Mucosa of stomach (tissue), 1 donor: ENCODE measurements around the gene C19orf85.

Experiments used
- H3K27me3 ChIP-seq: one replicate; pipeline ENCODE4 v1.7.0; 2013; ENCODE audit warnings: mild to moderate bottlenecking, low read length; ENCODE audit not compliant: control insufficient read depth, insufficient read depth
- H3K36me3 ChIP-seq: one replicate; pipeline ENCODE4 v1.7.0; 2013; ENCODE audit warnings: low read length; ENCODE audit not compliant: control insufficient read depth, insufficient read depth
- H3K4me1 ChIP-seq: one replicate; pipeline ENCODE4 v1.7.0; 2013; ENCODE audit warnings: mild to moderate bottlenecking, low read length; ENCODE audit not compliant: control insufficient read depth, insufficient read depth
- H3K4me3 ChIP-seq: one replicate; pipeline ENCODE4 v1.7.0; 2013; ENCODE audit warnings: low read length
- H3K9ac ChIP-seq: one replicate; pipeline ENCODE4 v1.7.0; 2013; ENCODE audit warnings: mild to moderate bottlenecking, low read length, moderate library complexity
- H3K9me3 ChIP-seq: one replicate; pipeline ENCODE4 v1.7.0; 2013; ENCODE audit warnings: mild to moderate bottlenecking, low read length, moderate library complexity; ENCODE audit not compliant: control insufficient read depth
- donor health status: Pancreatic carcinoma.

The C19orf85 gene

GRCh38 chr19:55481148-55481793, 16.7 kb upstream of the C19orf85 start:
- no peaks in the 10 kb centered on the region for H3K27me3 ChIP-seq
- H3K4me1 ChIP-seq, result peaks cover 16% of the 10 kb centered on the region
- no peaks in the 10 kb centered on the region for H3K36me3 ChIP-seq
- H3K9me3 ChIP-seq, result no peaks in the 10 kb centered on the region
- no peak overlapping the region for H3K4me3 ChIP-seq
- H3K9ac ChIP-seq, result no peak overlapping the region

GRCh38 chr19:55479451-55480230, 15.1 kb upstream of the C19orf85 start:
- Histone ChIP-seq H3K9ac (no peak overlapping the region), H3K4me1 (peaks cover 15% of the 10 kb centered on the region), H3K36me3 (no peaks in the 10 kb centered on the region), H3K4me3 (no peak overlapping the region), H3K9me3 (no peaks in the 10 kb centered on the region), H3K27me3 (no peaks in the 10 kb centered on the region)

GRCh38 chr19:55479045-55479444, 14.5 kb upstream of the C19orf85 start:
- Histone ChIP-seq H3K27me3 (no peaks in the 10 kb centered on the region), H3K9me3 (no peaks in the 10 kb centered on the region), H3K36me3 (no peaks in the 10 kb centered on the region), H3K4me1 (peaks cover 9% of the 10 kb centered on the region), H3K4me3 (no peak overlapping the region), H3K9ac (no peak overlapping the region)

GRCh38 chr19:55478364-55478763, 13.8 kb upstream of the C19orf85 start:
- H3K9ac ChIP-seq, result no peak overlapping the region
- no peaks in the 10 kb centered on the region for H3K27me3 ChIP-seq
- peaks cover 7% of the 10 kb centered on the region for H3K4me1 ChIP-seq
- H3K9me3 ChIP-seq, result no peaks in the 10 kb centered on the region
- no peaks in the 10 kb centered on the region for H3K36me3 ChIP-seq
- H3K4me3 ChIP-seq, result no peak overlapping the region

GRCh38 chr19:55477905-55478304, 13.4 kb upstream of the C19orf85 start:
- H3K9me3 ChIP-seq, result no peaks in the 10 kb centered on the region

GRCh38 chr19:55476100-55476775, 11.7 kb upstream of the C19orf85 start, which contains the start of gene ZNF628:
ZNF628 (plus strand) TSS chr19:55476617; CDS start chr19:55479911, 3,294 bp downstream.
- Histone ChIP-seq H3K4me1 (peaks cover 12% of the 10 kb centered on the region), H3K4me3 (peak within 1 kb of the TSS; percentile 44), H3K36me3 (no peaks in the 10 kb centered on the region), H3K27me3 (no peaks in the 10 kb centered on the region), H3K9me3 (no peaks in the 10 kb centered on the region), H3K9ac (peak within 1 kb of the TSS; percentile 67)

More at GRCh38 chr19:55477905-55478304, 13.4 kb upstream of the C19orf85 start:
- H3K36me3 ChIP-seq, result no peaks in the 10 kb centered on the region
- no peaks in the 10 kb centered on the region for H3K27me3 ChIP-seq
- no peak overlapping the region for H3K4me3 ChIP-seq
- no peak overlapping the region for H3K9ac ChIP-seq
- H3K4me1 ChIP-seq, result peaks cover 7% of the 10 kb centered on the region

GRCh38 chr19:55474269-55475265, 10.0 kb upstream of the C19orf85 start:
- H3K9me3 ChIP-seq, result no peaks in the 10 kb centered on the region
- no peaks in the 10 kb centered on the region for H3K27me3 ChIP-seq
- H3K4me1 ChIP-seq, result peaks cover 12% of the 10 kb centered on the region
- H3K4me3 ChIP-seq, result no peak overlapping the region
- no peak overlapping the region for H3K9ac ChIP-seq
- no peaks in the 10 kb centered on the region for H3K36me3 ChIP-seq

- Histone ChIP-seq H3K4me3 (no peak overlapping the region), H3K27me3 (no peaks in the 10 kb centered on the region), H3K9ac (no peak overlapping the region), H3K4me1 (peaks cover 12% of the 10 kb centered on the region), H3K9me3 (no peaks in the 10 kb centered on the region), H3K36me3 (no peaks in the 10 kb centered on the region)
Observed at GRCh38 chr19:55473225-55474012, 8.9 kb upstream of the C19orf85 start.

GRCh38 chr19:55472463-55472862, 7.9 kb upstream of the C19orf85 start:
- Histone ChIP-seq H3K9me3 (no peaks in the 10 kb centered on the region), H3K36me3 (no peaks in the 10 kb centered on the region), H3K9ac (no peak overlapping the region), H3K27me3 (no peaks in the 10 kb centered on the region), H3K4me3 (no peak overlapping the region), H3K4me1 (peaks cover 20% of the 10 kb centered on the region)

- Histone ChIP-seq H3K36me3 (no peaks in the 10 kb centered on the region), H3K9ac (no peak overlapping the region), H3K4me3 (no peak overlapping the region), H3K4me1 (peaks cover 20% of the 10 kb centered on the region), H3K27me3 (no peaks in the 10 kb centered on the region), H3K9me3 (no peaks in the 10 kb centered on the region)
Observed at GRCh38 chr19:55471266-55471665, 6.7 kb upstream of the C19orf85 start.

GRCh38 chr19:55468054-55468393, 3.5 kb upstream of the C19orf85 start:
- no peaks in the 10 kb centered on the region for H3K36me3 ChIP-seq
- H3K27me3 ChIP-seq, result peaks cover 2% of the 10 kb centered on the region
- H3K4me3 ChIP-seq, result no peak overlapping the region
- no peaks in the 10 kb centered on the region for H3K9me3 ChIP-seq
- peaks cover 13% of the 10 kb centered on the region for H3K4me1 ChIP-seq
- H3K9ac ChIP-seq, result peak overlapping the region; percentile 28
